ENCODE measurements around the gene CTTN. TPM values are rescaled to one million over a fixed set of nuclear protein-coding genes. Genes with fewer than 3 reads are reported as not detected.

CTTN gene
- total and polyA plus RNA-seq, 10 of the 15 experiments (the other 5 are each of a cell fraction or from before 2014, with no cell fraction given): 1.1 to 37.8 (median 11.8) TPM

- TF ChIP-seq, protein P1, sequence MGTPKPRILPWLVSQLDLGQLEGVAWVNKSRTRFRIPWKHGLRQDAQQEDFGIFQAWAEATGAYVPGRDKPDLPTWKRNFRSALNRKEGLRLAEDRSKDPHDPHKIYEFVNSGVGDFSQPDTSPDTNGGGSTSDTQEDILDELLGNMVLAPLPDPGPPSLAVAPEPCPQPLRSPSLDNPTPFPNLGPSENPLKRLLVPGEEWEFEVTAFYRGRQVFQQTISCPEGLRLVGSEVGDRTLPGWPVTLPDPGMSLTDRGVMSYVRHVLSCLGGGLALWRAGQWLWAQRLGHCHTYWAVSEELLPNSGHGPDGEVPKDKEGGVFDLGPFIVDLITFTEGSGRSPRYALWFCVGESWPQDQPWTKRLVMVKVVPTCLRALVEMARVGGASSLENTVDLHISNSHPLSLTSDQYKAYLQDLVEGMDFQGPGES (IDR thresholded peaks at IDR 0.05): no peak
- TF ChIP-seq STAT1 (conservative IDR thresholded peaks at IDR 0.05) (no peak), FOS (IDR thresholded peaks at IDR 0.05; ENCODE audit: borderline replicate concordance, extremely low read depth, insufficient read length) (no peak), MEF2B (IDR thresholded peaks at IDR 0.05; ENCODE audit: partially characterized antibody, poor library complexity, severe bottlenecking) (peak; percentile 27), HSF1 (IDR thresholded peaks at IDR 0.05; ENCODE audit: low read depth, low read length) (no peak), RELA (IDR thresholded peaks at IDR 0.05; ENCODE audit: borderline replicate concordance, partially characterized antibody) (no peak), TAF1 (IDR thresholded peaks at IDR 0.05; ENCODE audit: borderline replicate concordance, low read depth, low read length) (no peak), POLR2AphosphoS2 (IDR thresholded peaks at IDR 0.05; ENCODE audit: low read depth, low read length) (no peak), HDAC2 (IDR thresholded peaks at IDR 0.05) (no peak), ZNF207 (IDR thresholded peaks at IDR 0.05; ENCODE audit: borderline replicate concordance) (no peak), RFX5 (IDR thresholded peaks at IDR 0.05; ENCODE audit: low read depth, low read length) (no peak), E2F4 (IDR thresholded peaks at IDR 0.05; ENCODE audit: low read depth, low read length) (no peak), FOXM1 (IDR thresholded peaks at IDR 0.05; ENCODE audit: low read depth, low read length) (0 out of 2 replicates have a peak, but pooled peaks have one; percentile 37), CUX1 (IDR thresholded peaks at IDR 0.05; ENCODE audit: insufficient replicate concordance, low read depth, low read length) (no peak), CBX5 (IDR thresholded peaks at IDR 0.05; ENCODE audit: low read depth) (no peak), ASH2L (IDR thresholded peaks at IDR 0.05; ENCODE audit: borderline replicate concordance, low read depth) (no peak), RB1 (IDR thresholded peaks at IDR 0.05; ENCODE audit: borderline replicate concordance) (no peak), MYB (IDR thresholded peaks at IDR 0.05; ENCODE audit: borderline replicate concordance, low read depth, low read length) (no peak)
- TF ChIP-seq, protein P2, sequence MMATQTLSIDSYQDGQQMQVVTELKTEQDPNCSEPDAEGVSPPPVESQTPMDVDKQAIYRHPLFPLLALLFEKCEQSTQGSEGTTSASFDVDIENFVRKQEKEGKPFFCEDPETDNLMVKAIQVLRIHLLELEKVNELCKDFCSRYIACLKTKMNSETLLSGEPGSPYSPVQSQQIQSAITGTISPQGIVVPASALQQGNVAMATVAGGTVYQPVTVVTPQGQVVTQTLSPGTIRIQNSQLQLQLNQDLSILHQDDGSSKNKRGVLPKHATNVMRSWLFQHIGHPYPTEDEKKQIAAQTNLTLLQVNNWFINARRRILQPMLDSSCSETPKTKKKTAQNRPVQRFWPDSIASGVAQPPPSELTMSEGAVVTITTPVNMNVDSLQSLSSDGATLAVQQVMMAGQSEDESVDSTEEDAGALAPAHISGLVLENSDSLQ (IDR thresholded peaks at IDR 0.05): no peak
These were observed 25.5 kb downstream of the CTTN start (continued) for GRCh38 chr11:70423523-70424505.
